GM12878 (cell line): ENCODE results near the gene GP2.

Source experiments
- ASH2L ChIP-seq: fragments of 300-600, 200-600 bp; sonication (generic); IDR thresholded peaks from 2 replicates; pipeline ENCODE4 v1.6.1; 2017; ENCODE audit warnings: low read depth, mild to moderate bottlenecking, borderline replicate concordance
- FOS ChIP-seq: IDR thresholded peaks from 3 replicates; pipeline ENCODE4 v1.6.1; 2011; ENCODE audit warnings: borderline replicate concordance; ENCODE audit not compliant: insufficient read length; ENCODE audit errors: extremely low read depth
- MXI1 ChIP-seq: fragments of 150-350 bp; IDR thresholded peaks from 2 replicates; pipeline ENCODE4 v1.6.1; 2011; ENCODE audit warnings: low read depth, mild to moderate bottlenecking, inconsistent platforms, low read length, improper control_type of control experiment
- YY1 ChIP-seq: IDR thresholded peaks from 2 replicates; pipeline ENCODE4 v1.6.1; 2011; ENCODE audit warnings: low read depth, mild to moderate bottlenecking, low read length
- TF ChIP-seq, protein P1 (sequence below), 3 experiments: IDR thresholded peaks in 2 of 3; conservative IDR thresholded peaks in 1 of 3; 2 replicates each; pipeline ENCODE4 v1.5.1; 2011; ENCODE audit warnings: low read depth in 3 of 3, low read length in 3 of 3, mild to moderate bottlenecking in 3 of 3, control low read depth in 2 of 3, moderate library complexity in 2 of 3, inconsistent platforms in 1 of 3, mixed read lengths in 1 of 3; ENCODE audit not compliant: control insufficient read depth in 2 of 3, insufficient read depth in 1 of 3; ENCODE audit errors: extremely low read depth in 1 of 3
- TF ChIP-seq, protein P2 (sequence below): fragments of 450-650 bp; formaldehyde crosslinking; IDR thresholded peaks from 2 replicates; pipeline ENCODE4 v1.5.0; 2022; ENCODE audit warnings: mild to moderate bottlenecking, missing genetic modification characterization

DNA sequence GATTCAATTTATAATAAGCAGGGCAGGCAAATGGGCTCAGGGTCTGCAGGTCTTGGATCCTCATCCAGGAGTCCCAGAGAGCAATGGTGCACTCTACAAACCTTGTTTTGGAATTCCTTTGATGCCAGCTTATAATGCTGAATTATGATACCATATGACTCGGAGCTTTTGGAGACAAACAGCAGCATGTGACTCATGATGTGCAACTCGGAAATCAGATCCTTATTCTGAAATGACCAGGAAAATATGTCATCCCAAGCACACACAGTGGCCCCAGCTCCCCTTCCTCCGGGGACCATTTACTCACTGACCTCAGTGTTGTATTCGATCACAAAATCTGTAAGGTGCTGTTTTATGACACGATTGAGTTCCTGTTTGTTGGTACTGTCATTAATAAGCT is 45.4 kb upstream of the GP2 start:
- TF ChIP-seq, protein P1, sequence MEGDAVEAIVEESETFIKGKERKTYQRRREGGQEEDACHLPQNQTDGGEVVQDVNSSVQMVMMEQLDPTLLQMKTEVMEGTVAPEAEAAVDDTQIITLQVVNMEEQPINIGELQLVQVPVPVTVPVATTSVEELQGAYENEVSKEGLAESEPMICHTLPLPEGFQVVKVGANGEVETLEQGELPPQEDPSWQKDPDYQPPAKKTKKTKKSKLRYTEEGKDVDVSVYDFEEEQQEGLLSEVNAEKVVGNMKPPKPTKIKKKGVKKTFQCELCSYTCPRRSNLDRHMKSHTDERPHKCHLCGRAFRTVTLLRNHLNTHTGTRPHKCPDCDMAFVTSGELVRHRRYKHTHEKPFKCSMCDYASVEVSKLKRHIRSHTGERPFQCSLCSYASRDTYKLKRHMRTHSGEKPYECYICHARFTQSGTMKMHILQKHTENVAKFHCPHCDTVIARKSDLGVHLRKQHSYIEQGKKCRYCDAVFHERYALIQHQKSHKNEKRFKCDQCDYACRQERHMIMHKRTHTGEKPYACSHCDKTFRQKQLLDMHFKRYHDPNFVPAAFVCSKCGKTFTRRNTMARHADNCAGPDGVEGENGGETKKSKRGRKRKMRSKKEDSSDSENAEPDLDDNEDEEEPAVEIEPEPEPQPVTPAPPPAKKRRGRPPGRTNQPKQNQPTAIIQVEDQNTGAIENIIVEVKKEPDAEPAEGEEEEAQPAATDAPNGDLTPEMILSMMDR (IDR thresholded peaks at IDR 0.05 in 2 of 3, conservative IDR thresholded peaks at IDR 0.05 in 1 of 3; ENCODE audit: control insufficient read depth in 2 of 3, extremely low read depth in 1 of 3, insufficient read depth in 1 of 3, low read depth in 3 of 3, low read length in 3 of 3) = no peak
- TF ChIP-seq ASH2L = no peak
- TF ChIP-seq YY1 = no peak
- no peak for TF ChIP-seq MXI1
- no peak for TF ChIP-seq FOS
- TF ChIP-seq, protein P2, sequence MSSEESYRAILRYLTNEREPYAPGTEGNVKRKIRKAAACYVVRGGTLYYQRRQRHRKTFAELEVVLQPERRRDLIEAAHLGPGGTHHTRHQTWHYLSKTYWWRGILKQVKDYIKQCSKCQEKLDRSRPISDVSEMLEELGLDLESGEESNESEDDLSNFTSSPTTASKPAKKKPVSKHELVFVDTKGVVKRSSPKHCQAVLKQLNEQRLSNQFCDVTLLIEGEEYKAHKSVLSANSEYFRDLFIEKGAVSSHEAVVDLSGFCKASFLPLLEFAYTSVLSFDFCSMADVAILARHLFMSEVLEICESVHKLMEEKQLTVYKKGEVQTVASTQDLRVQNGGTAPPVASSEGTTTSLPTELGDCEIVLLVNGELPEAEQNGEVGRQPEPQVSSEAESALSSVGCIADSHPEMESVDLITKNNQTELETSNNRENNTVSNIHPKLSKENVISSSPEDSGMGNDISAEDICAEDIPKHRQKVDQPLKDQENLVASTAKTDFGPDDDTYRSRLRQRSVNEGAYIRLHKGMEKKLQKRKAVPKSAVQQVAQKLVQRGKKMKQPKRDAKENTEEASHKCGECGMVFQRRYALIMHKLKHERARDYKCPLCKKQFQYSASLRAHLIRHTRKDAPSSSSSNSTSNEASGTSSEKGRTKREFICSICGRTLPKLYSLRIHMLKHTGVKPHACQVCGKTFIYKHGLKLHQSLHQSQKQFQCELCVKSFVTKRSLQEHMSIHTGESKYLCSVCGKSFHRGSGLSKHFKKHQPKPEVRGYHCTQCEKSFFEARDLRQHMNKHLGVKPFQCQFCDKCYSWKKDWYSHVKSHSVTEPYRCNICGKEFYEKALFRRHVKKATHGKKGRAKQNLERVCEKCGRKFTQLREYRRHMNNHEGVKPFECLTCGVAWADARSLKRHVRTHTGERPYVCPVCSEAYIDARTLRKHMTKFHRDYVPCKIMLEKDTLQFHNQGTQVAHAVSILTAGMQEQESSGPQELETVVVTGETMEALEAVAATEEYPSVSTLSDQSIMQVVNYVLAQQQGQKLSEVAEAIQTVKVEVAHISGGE (CRISPR knock-in tag) = no peak
